HG03558 (cell line): ENCODE results near the gene C1QTNF9.
"Not testable (repeated sequence)": the region's sequence is repeated elsewhere in the genome, so short reads cannot be mapped to it uniquely, and the experiment has no call there.

Source experiments
- ATAC-seq: cut with Tn5 transposase; IDR thresholded peaks from one replicate; pipeline ENCODE4 v1.9.1; 2021; ENCODE audit warnings: moderate number of reproducible peaks; ENCODE audit not compliant: unreplicated experiment; ENCODE audit errors: extremely low read depth

Gene C1QTNF9

GRCh38 chr13:24309300-24309699 lies at the start of gene C1QTNF9:
C1QTNF9 (plus strand) TSS chr13:24309580; CDS start chr13:24316004, 6,424 bp downstream.
- ATAC-seq: not testable (repeated sequence)

GRCh38 chr13:24261566-24261965 lies 47.8 kb upstream of the C1QTNF9 start:
- ATAC-seq: no peak

- ATAC-seq: no peak
Observed at GRCh38 chr13:24263632-24264031, 45.7 kb upstream of the C1QTNF9 start.

GRCh38 chr13:24264976-24265375 lies 44.4 kb upstream of the C1QTNF9 start:
- ATAC-seq: no peak

- no peak for ATAC-seq
Observed at GRCh38 chr13:24265453-24265852, 43.9 kb upstream of the C1QTNF9 start.

- ATAC-seq: no peak
Observed at GRCh38 chr13:24267274-24267673, 42.1 kb upstream of the C1QTNF9 start.

GRCh38 chr13:24267801-24268200 lies 41.6 kb upstream of the C1QTNF9 start:
- no peak for ATAC-seq

- no peak for ATAC-seq
Observed at GRCh38 chr13:24269821-24270220, 39.6 kb upstream of the C1QTNF9 start.

GRCh38 chr13:24270639-24271141 lies 38.7 kb upstream of the C1QTNF9 start:
- peak; percentile 36 for ATAC-seq

GRCh38 chr13:24271231-24271600 lies 38.2 kb upstream of the C1QTNF9 start:
- no peak for ATAC-seq

- ATAC-seq: peak; percentile 23
Observed at GRCh38 chr13:24271601-24272451, 37.6 kb upstream of the C1QTNF9 start.

- no peak for ATAC-seq
Observed at GRCh38 chr13:24272452-24273161, 36.8 kb upstream of the C1QTNF9 start.

GRCh38 chr13:24273926-24274325 lies 35.5 kb upstream of the C1QTNF9 start:
- no peak for ATAC-seq

GRCh38 chr13:24274452-24275021 lies 34.8 kb upstream of the C1QTNF9 start:
- ATAC-seq: peak; percentile 43

GRCh38 chr13:24275041-24275440 lies 34.3 kb upstream of the C1QTNF9 start:
- ATAC-seq: no peak

GRCh38 chr13:24276306-24276705 lies 33.1 kb upstream of the C1QTNF9 start:
- no peak for ATAC-seq

- no peak for ATAC-seq
Observed at GRCh38 chr13:24276861-24277260, 32.5 kb upstream of the C1QTNF9 start.

- ATAC-seq: no peak
Observed at GRCh38 chr13:24277761-24278160, 31.6 kb upstream of the C1QTNF9 start.

- no peak for ATAC-seq
Observed at GRCh38 chr13:24279327-24280110, 29.9 kb upstream of the C1QTNF9 start.

GRCh38 chr13:24280720-24281119 lies 28.7 kb upstream of the C1QTNF9 start:
- ATAC-seq: no peak
